SK-N-SH (cell line): ENCODE results near the gene RBM47. TPM values are rescaled to one million over a fixed set of nuclear protein-coding genes. Genes with fewer than 3 reads are reported as not detected.
"Not testable (repeated sequence)": the region's sequence is repeated elsewhere in the genome, so short reads cannot be mapped to it uniquely, and the experiment has no call there.

ENCODE experiments used
- CTCF ChIA-PET: fragments of 300-600, 350-600 bp; formaldehyde crosslinking; extraction: SDS; loops from one replicate; lab custom pipeline; 2021; lab: Yijun Ruan, JAX
- POLR2A ChIA-PET: fragments of 350-600 bp; sonication (Branson Sonifier 250); formaldehyde crosslinking; extraction: SDS; loops from one replicate; lab custom pipeline; 2020; ENCODE audit warnings: antibody characterized with exemption, inconsistent platforms; lab: Yijun Ruan, JAX
- DNase-seq: peaks from one replicate; pipeline ENCODE4 v3.0.0; 2012
- H2AFZ ChIP-seq: fragments of 200-600 bp; sonication (generic); 2 replicates; pipeline ENCODE4 v1.8.1; 2016; ENCODE audit warnings: antibody characterized with exemption, mild to moderate bottlenecking, low read depth
- H3F3A ChIP-seq: fragments of 200-600 bp; sonication (generic); replicated peaks from 2 replicates; pipeline ENCODE3; 2016; ENCODE audit warnings: antibody characterized with exemption, mild to moderate bottlenecking; ENCODE audit not compliant: insufficient read depth
- H3K27ac ChIP-seq, 2 experiments: fragments of 200-500 bp in 1 of 2; fragments of 200-600 bp in 1 of 2; sonication (Bioruptor generic) in 1 of 2; sonication (generic), shearing (Covaris generic) in 1 of 2; 2 replicates each; pipeline versions ENCODE4 v1.5.1 to v1.6.1; 2014 to 2016; ENCODE audit warnings: low read depth in 2 of 2, inconsistent platforms in 1 of 2, low read length in 1 of 2, mild to moderate bottlenecking in 1 of 2, mixed read lengths in 1 of 2
- H3K27me3 ChIP-seq: fragments of 200-600 bp; sonication (generic), shearing (Covaris generic); 2 replicates; pipeline ENCODE4 v1.6.1; 2016; ENCODE audit warnings: mixed run types; ENCODE audit not compliant: insufficient read depth
- H3K36me3 ChIP-seq, 2 experiments: fragments of 200-500 bp in 1 of 2; fragments of 200-600 bp in 1 of 2; sonication (Bioruptor generic) in 1 of 2; sonication (generic) in 1 of 2; replicated peaks in 1 of 2; 2 replicates each; pipeline versions ENCODE3 to v1.5.1; 2014 to 2016; ENCODE audit warnings: low read length in 1 of 2, mild to moderate bottlenecking in 1 of 2; ENCODE audit not compliant: insufficient read depth in 2 of 2, control insufficient read depth in 1 of 2
- H3K4me1 ChIP-seq, 2 experiments: fragments of 200-500 bp in 1 of 2; fragments of 200-600 bp in 1 of 2; sonication (Bioruptor generic) in 1 of 2; sonication (generic), shearing (Covaris generic) in 1 of 2; 2 replicates each; pipeline versions ENCODE4 v1.5.1 to v1.6.1; 2014 to 2016; ENCODE audit warnings: low read depth in 1 of 2, low read length in 1 of 2, mixed run types in 1 of 2; ENCODE audit not compliant: insufficient read depth in 2 of 2, control insufficient read depth in 1 of 2
- H3K4me2 ChIP-seq: fragments of 200-600 bp; sonication (generic), shearing (Covaris generic); 2 replicates; pipeline ENCODE4 v1.6.1; 2017; ENCODE audit warnings: mixed run types
- H3K4me3 ChIP-seq, 2 experiments: fragments of 200-500 bp in 1 of 2; fragments of 200-600 bp in 1 of 2; sonication (Bioruptor generic) in 1 of 2; sonication (generic), shearing (Covaris generic) in 1 of 2; 2 replicates each; pipeline versions ENCODE4 v1.5.1 to v1.8.1; 2014 to 2016; ENCODE audit warnings: low read depth in 2 of 2, inconsistent platforms in 1 of 2, low read length in 1 of 2, mild to moderate bottlenecking in 1 of 2, mixed read lengths in 1 of 2, moderate library complexity in 1 of 2
- H3K79me2 ChIP-seq: fragments of 200-600 bp; sonication (generic); 2 replicates; pipeline ENCODE4 v1.8.1; 2017; ENCODE audit warnings: mild to moderate bottlenecking; ENCODE audit not compliant: insufficient read depth
- H3K9ac ChIP-seq: fragments of 200-600 bp; sonication (generic); 2 replicates; pipeline ENCODE4 v1.6.1; 2017; ENCODE audit warnings: mixed run types
- H3K9me2 ChIP-seq: fragments of 200-600 bp; sonication (generic); 2 replicates; pipeline ENCODE4 v1.6.1; 2017; ENCODE audit warnings: mixed run types
- H3K9me3 ChIP-seq: fragments of 200-600 bp; sonication (generic); 2 replicates; pipeline ENCODE4 v1.6.1; 2017; ENCODE audit warnings: mixed run types, mild to moderate bottlenecking, moderate library complexity
- H4K20me1 ChIP-seq: fragments of 200-600 bp; sonication (generic); 2 replicates; pipeline ENCODE4 v1.6.1; 2017; ENCODE audit warnings: mild to moderate bottlenecking, mixed run types; ENCODE audit not compliant: insufficient read depth
- CTCF ChIP-seq: fragments of 200-600 bp; sonication (generic); IDR thresholded peaks from 2 replicates; pipeline ENCODE4 v1.6.1; 2017; ENCODE audit warnings: antibody characterized with exemption, mild to moderate bottlenecking, moderate library complexity
- EP300 ChIP-seq, 2 experiments: IDR thresholded peaks; 2 replicates each; pipeline versions ENCODE4 v1.4.0 to v1.6.1; 2012; ENCODE audit warnings: borderline replicate concordance in 1 of 2, low read depth in 1 of 2, low read length in 1 of 2
- FOSL2 ChIP-seq: IDR thresholded peaks from 2 replicates; pipeline ENCODE4 v1.4.0; 2012; ENCODE audit warnings: low read depth, mild to moderate bottlenecking, moderate library complexity, borderline replicate concordance
- JUND ChIP-seq: IDR thresholded peaks from 2 replicates; pipeline ENCODE4 v1.4.0; 2012
- NFIC ChIP-seq: IDR thresholded peaks from 2 replicates; pipeline ENCODE4 v1.4.0; 2012; ENCODE audit warnings: borderline replicate concordance
- PBX3 ChIP-seq: IDR thresholded peaks from 2 replicates; pipeline ENCODE4; 2012
- RAD21 ChIP-seq: IDR thresholded peaks from 2 replicates; pipeline ENCODE4 v1.6.1; 2012; ENCODE audit warnings: mild to moderate bottlenecking, low read length
- RXRA ChIP-seq: IDR thresholded peaks from 2 replicates; pipeline ENCODE4 v1.4.0; 2012; ENCODE audit warnings: low read depth, mild to moderate bottlenecking, borderline replicate concordance
- SMC3 ChIP-seq: IDR thresholded peaks from 2 replicates; pipeline ENCODE4 v1.6.1; 2012; ENCODE audit warnings: low read depth, low read length, improper control_type of control experiment
- TCF12 ChIP-seq: IDR thresholded peaks from 2 replicates; pipeline ENCODE4 v1.4.0; 2012
- ZBTB33 ChIP-seq: IDR thresholded peaks from 2 replicates; pipeline ENCODE4 v1.4.0; 2012; ENCODE audit warnings: low read depth, borderline replicate concordance
- WGBS: methylation state at CpG from one replicate; pipeline ENCODE4 v1.1.6; 2017; ENCODE audit warnings: low lambda C conversion rate; 5-methylcytosine and 5-hydroxymethylcytosine counted together
- polyA plus RNA-seq, 3 experiments: library from polyadenylated mRNA; depleted of rRNA; stranded (reverse); fragments of >200 nt; gene quantifications; 2 replicates each; pipeline ENCODE4 v1.2.3, GENCODE V29; 2012

The RBM47 gene
- polyA plus RNA-seq, 1 of the 3 experiments (the other 2 are of a cell fraction) = 6.8 TPM

DNA sequence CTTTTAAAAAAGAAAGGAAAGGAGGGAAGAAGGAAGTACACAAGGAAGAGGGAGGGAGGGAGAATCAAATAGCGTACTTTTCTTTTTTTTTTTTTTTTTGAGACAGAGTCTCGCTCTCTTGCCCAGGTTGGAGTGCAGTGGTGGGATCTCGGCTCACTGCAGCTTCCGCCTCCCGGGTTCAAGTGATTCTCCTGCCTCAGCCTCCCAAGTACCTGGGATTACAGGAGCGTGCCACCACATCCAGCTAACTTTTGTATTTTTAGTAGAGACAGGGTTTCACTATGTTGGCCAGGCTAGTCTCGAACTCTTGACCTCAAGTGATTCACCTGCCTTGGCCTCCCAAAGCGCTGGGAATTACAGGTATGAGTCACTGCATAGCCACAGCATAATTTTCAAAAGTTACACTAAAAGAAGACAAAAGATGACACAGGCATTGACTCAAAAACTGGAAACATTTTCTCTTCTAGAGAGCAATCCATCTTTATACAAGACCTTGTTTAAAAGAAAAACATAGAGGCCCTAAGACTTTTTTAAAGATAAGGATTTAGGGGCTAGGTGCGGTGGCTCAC is 78.0 kb downstream of the RBM47 start:
- H3K27me3 ChIP-seq, H3K9me2 ChIP-seq: not testable (repeated sequence)
- CTCF ChIA-PET = interaction anchor here (0.7 kb wide), 1 partner anchor 303 kb away, joined by 3 read pairs; no protein-coding TSS in a partner anchor
- 69% methylated on average over 9 of the region's 9 CpGs for WGBS
- H3K9ac ChIP-seq = peak overlapping the region; percentile 37; the same call in 1 of the 2 replicates
- TF ChIP-seq JUND = peak; percentile 71
- peak; percentile 24; the same call in 1 of the 2 replicates for TF ChIP-seq PBX3
- peak in 1 of 2 experiments; percentile 54; a peak in 1 of 4 replicates for TF ChIP-seq EP300 (IDR thresholded peaks at IDR 0.05; ENCODE audit: borderline replicate concordance in 1 of 2, low read depth in 1 of 2, low read length in 1 of 2)
- TF ChIP-seq TCF12 = peak; percentile 51
- TF ChIP-seq RXRA = peak; percentile 96
- peak; percentile 76 for TF ChIP-seq FOSL2
- peak; percentile 36; the same call in 1 of the 2 replicates for TF ChIP-seq NFIC
- TF ChIP-seq, all 33 proteins: peak for 7; not testable (repeated sequence) for 26
- Histone ChIP-seq H3F3A (peaks cover 17% of the 10 kb centered on the region), H3K4me2 (peak overlapping the region; percentile 65), H3K27ac (peak overlapping the region in 1 of 2 experiments; percentile 65; a peak in 2 of 4 replicates), H2AFZ (peak overlapping the region; percentile 75; the same call in 1 of the 2 replicates), H3K4me3 (peak overlapping the region in 1 of 2 experiments; percentile 31; a peak in 1 of 4 replicates)
- DNase-seq, H3K4me1 ChIP-seq, POLR2A ChIA-PET, H3K79me2 ChIP-seq, H3K9me3 ChIP-seq, H3K36me3 ChIP-seq, H4K20me1 ChIP-seq: not testable (repeated sequence)

GRCh38 chr4:40550948-40551462 is 78.7 kb downstream of the RBM47 start:
- peak overlapping the region in 1 of 2 experiments; percentile 31; a peak in 1 of 4 replicates for H3K4me3 ChIP-seq
- H3K27me3 ChIP-seq = no peaks in the 10 kb centered on the region
- TF ChIP-seq RAD21 (peak; percentile 42), SMC3 (peak; percentile 31; the same call in 1 of the 2 replicates), CTCF (peak; percentile 57), ZBTB33 (no peak)
- no peak for DNase-seq
- ChIA-PET POLR2A (no interaction called here), CTCF (interaction anchor here (1.6 kb wide), 1 partner anchor 494 kb away, joined by 3 read pairs; the partner anchor contains the start of gene N4BP2)
- no peaks in the 10 kb centered on the region for H3K36me3 ChIP-seq
- H3K9me3 ChIP-seq = no peaks in the 10 kb centered on the region
- H3K79me2 ChIP-seq = no peaks in the 10 kb centered on the region
- peak overlapping the region in 1 of 2 experiments; percentile 65; a peak in 2 of 4 replicates for H3K27ac ChIP-seq
- no peaks in the 10 kb centered on the region; a peak in 1 of 4 replicates for H3K4me1 ChIP-seq
- H4K20me1 ChIP-seq = no peaks in the 10 kb centered on the region
- peaks cover 17% of the 10 kb centered on the region for H3F3A ChIP-seq
- peak overlapping the region; percentile 37; the same call in 1 of the 2 replicates for H3K9ac ChIP-seq
- H3K9me2 ChIP-seq = no peaks in the 10 kb centered on the region
- peak overlapping the region; percentile 65 for H3K4me2 ChIP-seq
- H2AFZ ChIP-seq = peak overlapping the region; percentile 75
- WGBS = 58% methylated on average over 5 of the region's 5 CpGs
